Mesendoderm (in vitro differentiated cells): ENCODE results near the gene G2E3.

Experiments used
- DNase-seq: peaks from one replicate; pipeline ENCODE4 v3.0.0; 2013
- H2AK5ac ChIP-seq: 2 replicates; pipeline ENCODE4 v1.6.1; 2013; ENCODE audit warnings: low read length, inconsistent platforms
- H2BK120ac ChIP-seq: 2 replicates; pipeline ENCODE4 v1.6.1; 2013; ENCODE audit warnings: low read depth, mild to moderate bottlenecking, low read length, moderate library complexity, mixed read lengths
- H2BK15ac ChIP-seq: replicated peaks from 2 replicates; pipeline ENCODE4 v1.6.1; 2013; ENCODE audit warnings: low read depth, mild to moderate bottlenecking, moderate library complexity
- H2BK5ac ChIP-seq: 2 replicates; pipeline ENCODE4 v1.6.1; 2013; ENCODE audit warnings: low read length, inconsistent platforms
- H3K18ac ChIP-seq: 2 replicates; pipeline ENCODE4 v1.6.1; 2013; ENCODE audit warnings: mild to moderate bottlenecking, low read length, mixed read lengths
- H3K23ac ChIP-seq: one replicate; pipeline ENCODE4 v1.6.1; 2013; ENCODE audit warnings: low read length
- H3K27ac ChIP-seq: 2 replicates; pipeline ENCODE4 v1.5.1; 2013; ENCODE audit warnings: low read depth, mild to moderate bottlenecking, inconsistent platforms, low read length, moderate library complexity
- H3K27me3 ChIP-seq: 2 replicates; pipeline ENCODE4 v1.6.1; 2013; ENCODE audit warnings: low read length, control low read depth, mild to moderate bottlenecking, inconsistent platforms; ENCODE audit not compliant: insufficient read depth, poor library complexity
- H3K36me3 ChIP-seq: 2 replicates; pipeline ENCODE4 v1.6.1; 2013; ENCODE audit warnings: low read length, inconsistent platforms; ENCODE audit not compliant: control insufficient read depth, insufficient read depth
- H3K4ac ChIP-seq: one replicate; pipeline ENCODE4 v1.6.1; 2013; ENCODE audit warnings: low read depth, mild to moderate bottlenecking, low read length, moderate library complexity
- H3K4me1 ChIP-seq: 2 replicates; pipeline ENCODE4 v1.6.1; 2013; ENCODE audit warnings: low read depth, low read length, inconsistent platforms; ENCODE audit not compliant: control insufficient read depth
- H3K4me2 ChIP-seq: 2 replicates; pipeline ENCODE4 v1.6.1; 2013; ENCODE audit warnings: low read length
- H3K4me3 ChIP-seq: 2 replicates; pipeline ENCODE4 v1.5.1; 2013; ENCODE audit warnings: mild to moderate bottlenecking, low read length
- H3K56ac ChIP-seq: one replicate; pipeline ENCODE4 v1.6.1; 2013; ENCODE audit warnings: low read length
- H3K79me1 ChIP-seq: 2 replicates; pipeline ENCODE4 v1.6.1; 2013; ENCODE audit warnings: low read length, inconsistent platforms
- H3K79me2 ChIP-seq: 2 replicates; pipeline ENCODE4 v1.6.1; 2013; ENCODE audit warnings: mild to moderate bottlenecking, low read length; ENCODE audit not compliant: control insufficient read depth, insufficient read depth
- H3K9ac ChIP-seq: 2 replicates; pipeline ENCODE4 v1.6.1; 2013; ENCODE audit warnings: low read length, inconsistent platforms
- H4K5ac ChIP-seq: one replicate; pipeline ENCODE4 v1.6.1; 2013; ENCODE audit warnings: low read length
- H4K8ac ChIP-seq: one replicate; pipeline ENCODE4 v1.6.1; 2013; ENCODE audit warnings: low read depth, mild to moderate bottlenecking, control low read depth, low read length, moderate library complexity
- WGBS: extraction: QIAGEN DNeasy Blood & Tissue Kit; methylation state at CpG from one replicate; pipeline ENCODE4 v1.1.7; 2013; ENCODE audit warnings: low lambda C conversion rate, missing lambda C conversion rate; ENCODE audit not compliant: insufficient coverage; ENCODE audit errors: extremely low coverage; 5-methylcytosine and 5-hydroxymethylcytosine counted together

G2E3 gene

DNA sequence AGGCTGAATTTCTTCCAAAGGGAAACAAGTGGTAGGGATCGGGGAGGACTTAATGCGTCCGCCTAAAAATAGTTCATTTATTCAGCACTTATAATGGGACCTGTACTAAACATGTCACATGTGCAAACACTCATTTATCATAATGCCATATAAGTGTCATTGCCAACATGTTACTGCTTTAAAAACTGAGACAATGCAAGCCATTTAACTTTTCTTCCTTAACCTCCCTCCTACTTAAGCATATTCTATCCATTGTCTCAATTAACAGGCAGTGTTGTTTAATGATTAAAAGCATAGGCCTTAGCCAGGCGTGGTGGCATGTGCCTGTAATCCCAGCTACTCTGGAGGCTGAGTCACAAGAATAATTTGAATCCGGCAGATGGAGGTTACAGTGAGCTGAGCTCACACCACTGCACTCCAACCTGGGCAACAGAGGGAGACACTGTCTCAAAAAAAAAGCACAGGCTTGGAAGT lies 49.6 kb downstream of the G2E3 start:
- Histone ChIP-seq H3K4me3 (no peak overlapping the region), H4K5ac (no peak overlapping the region), H3K79me1 (no peaks in the 10 kb centered on the region), H2BK5ac (no peak overlapping the region), H3K27me3 (no peaks in the 10 kb centered on the region), H2BK120ac (no peak overlapping the region), H3K18ac (no peak overlapping the region), H2BK15ac (no peak overlapping the region), H3K4ac (no peak overlapping the region), H3K56ac (no peak overlapping the region), H3K23ac (no peak overlapping the region), H3K36me3 (peaks cover 3% of the 10 kb centered on the region), H3K79me2 (no peaks in the 10 kb centered on the region), H3K4me2 (no peak overlapping the region), H4K8ac (no peak overlapping the region), H3K27ac (no peak overlapping the region), H3K9ac (no peak overlapping the region), H2AK5ac (no peak overlapping the region), H3K4me1 (no peaks in the 10 kb centered on the region)
- WGBS = no CpG with 5 or more reads among the region's 5 CpGs
- DNase-seq = peak; percentile 16

DNA sequence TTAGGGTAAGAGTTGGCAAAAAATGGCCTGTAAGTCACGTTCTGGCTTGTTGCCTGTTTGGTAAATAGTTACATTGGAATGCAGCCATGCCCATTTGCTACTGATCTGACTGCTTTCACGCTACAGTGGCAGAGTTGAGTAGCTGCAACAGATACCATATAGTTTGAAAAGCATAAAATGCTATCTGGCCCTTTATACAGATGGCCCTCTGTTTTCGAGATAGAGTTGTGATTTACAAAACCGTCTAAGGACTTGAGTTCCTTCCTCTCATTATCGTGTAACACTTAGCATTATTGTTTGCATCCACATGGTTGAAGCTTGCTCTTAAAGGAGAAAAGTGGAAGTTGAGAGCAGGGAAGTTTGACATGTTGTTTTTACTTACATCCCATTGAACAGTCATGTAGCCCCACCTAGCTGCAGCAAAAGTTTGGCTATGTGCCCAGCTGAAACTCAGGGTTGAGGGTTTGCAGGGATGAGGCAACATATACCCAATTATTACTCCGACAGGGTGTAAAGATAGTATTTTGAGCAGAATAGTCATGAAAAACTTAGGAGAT lies 51.9 kb downstream of the G2E3 start:
- DNase-seq = peak; percentile 47
- H3K23ac ChIP-seq = no peak overlapping the region
- no peaks in the 10 kb centered on the region for H3K27me3 ChIP-seq
- H3K36me3 ChIP-seq = peaks cover 3% of the 10 kb centered on the region
- no peak overlapping the region for H3K4me2 ChIP-seq
- no peak overlapping the region for H3K4ac ChIP-seq
- no peak overlapping the region for H2BK5ac ChIP-seq
- H3K27ac ChIP-seq = no peak overlapping the region
- no peaks in the 10 kb centered on the region for H3K4me1 ChIP-seq
- no peak overlapping the region for H2BK120ac ChIP-seq
- no peak overlapping the region for H3K9ac ChIP-seq
- no peak overlapping the region for H2AK5ac ChIP-seq
- H3K79me2 ChIP-seq = no peaks in the 10 kb centered on the region
- H4K8ac ChIP-seq = peak overlapping the region; percentile 81
- H3K18ac ChIP-seq = no peak overlapping the region
- no CpG with 5 or more reads among the region's 6 CpGs for WGBS
- no peak overlapping the region for H3K56ac ChIP-seq
- H3K79me1 ChIP-seq = no peaks in the 10 kb centered on the region
- no peak overlapping the region for H2BK15ac ChIP-seq
- H4K5ac ChIP-seq = no peak overlapping the region
- no peak overlapping the region for H3K4me3 ChIP-seq

DNA sequence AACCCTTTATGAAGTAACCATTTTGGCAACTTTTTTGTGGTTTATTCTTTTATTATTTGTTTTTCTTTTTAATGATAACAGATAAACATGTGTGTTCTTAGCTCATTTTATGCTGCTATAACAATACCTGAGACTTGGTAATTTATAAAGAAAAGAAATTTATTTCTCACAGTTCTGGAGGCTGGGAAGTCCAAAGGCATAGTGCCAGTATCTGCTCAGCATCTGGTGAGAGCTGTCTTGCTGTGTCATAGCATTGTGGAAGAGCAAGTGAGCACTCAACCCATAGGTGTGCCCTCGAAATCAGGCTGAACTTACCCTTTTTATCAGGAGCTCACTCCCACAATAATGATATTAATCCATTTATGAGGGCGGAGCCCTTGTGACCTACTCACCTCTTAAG lies 55.2 kb downstream of the G2E3 start:
- H3K23ac ChIP-seq = no peak overlapping the region

DNA sequence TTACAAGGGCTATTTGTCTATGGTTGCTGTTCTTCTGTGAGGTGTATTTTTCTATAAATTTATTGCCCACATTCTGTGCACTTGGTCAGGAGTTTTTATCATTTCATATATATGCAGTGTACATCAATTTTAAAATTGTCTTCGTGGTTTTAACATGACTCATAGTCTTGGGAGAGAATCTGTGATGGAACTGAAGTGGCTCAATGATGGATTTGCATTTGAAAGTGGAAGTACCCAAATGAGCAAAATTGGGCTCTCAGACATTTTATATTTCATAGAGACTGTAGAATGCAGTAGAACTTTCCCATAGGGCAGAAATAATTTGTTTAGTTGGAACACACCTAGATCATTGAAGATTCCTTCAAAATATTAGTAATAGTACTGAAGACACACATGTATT lies 61.2 kb downstream of the G2E3 start:
- H3K23ac ChIP-seq = no peak overlapping the region
- no peak overlapping the region for H3K4ac ChIP-seq
- H3K27ac ChIP-seq = no peak overlapping the region
- H2AK5ac ChIP-seq = no peak overlapping the region
- no peak overlapping the region for H3K4me3 ChIP-seq
- no peak overlapping the region for H3K4me2 ChIP-seq
- peaks cover 15% of the 10 kb centered on the region for H3K79me2 ChIP-seq
- no peak for DNase-seq
- no peak overlapping the region for H3K56ac ChIP-seq
- no peak overlapping the region for H3K9ac ChIP-seq
- peaks cover 2% of the 10 kb centered on the region for H3K4me1 ChIP-seq
- H4K5ac ChIP-seq = no peak overlapping the region
- no peaks in the 10 kb centered on the region for H3K27me3 ChIP-seq
- no CpG with 5 or more reads among the region's 1 CpG for WGBS
- H4K8ac ChIP-seq = no peak overlapping the region
- no peaks in the 10 kb centered on the region for H3K36me3 ChIP-seq
- H3K79me1 ChIP-seq = peaks cover 5% of the 10 kb centered on the region
- H2BK120ac ChIP-seq = no peak overlapping the region
- H3K18ac ChIP-seq = no peak overlapping the region
- no peak overlapping the region for H2BK5ac ChIP-seq
- no peak overlapping the region for H2BK15ac ChIP-seq

More for the DNA sequence above, 55.2 kb downstream of the G2E3 start:
- Histone ChIP-seq H3K18ac (no peak overlapping the region), H3K4me3 (no peak overlapping the region), H3K56ac (no peak overlapping the region), H4K8ac (no peak overlapping the region), H3K4ac (no peak overlapping the region), H3K79me1 (no peaks in the 10 kb centered on the region), H2BK120ac (no peak overlapping the region), H3K79me2 (no peaks in the 10 kb centered on the region), H4K5ac (no peak overlapping the region), H2BK5ac (no peak overlapping the region), H2AK5ac (no peak overlapping the region), H3K27me3 (no peaks in the 10 kb centered on the region), H3K4me1 (no peaks in the 10 kb centered on the region), H2BK15ac (no peak overlapping the region), H3K9ac (no peak overlapping the region), H3K36me3 (peaks cover 3% of the 10 kb centered on the region), H3K4me2 (no peak overlapping the region), H3K27ac (no peak overlapping the region)
- WGBS = no CpG with 5 or more reads among the region's 2 CpGs
- no peak for DNase-seq

DNA sequence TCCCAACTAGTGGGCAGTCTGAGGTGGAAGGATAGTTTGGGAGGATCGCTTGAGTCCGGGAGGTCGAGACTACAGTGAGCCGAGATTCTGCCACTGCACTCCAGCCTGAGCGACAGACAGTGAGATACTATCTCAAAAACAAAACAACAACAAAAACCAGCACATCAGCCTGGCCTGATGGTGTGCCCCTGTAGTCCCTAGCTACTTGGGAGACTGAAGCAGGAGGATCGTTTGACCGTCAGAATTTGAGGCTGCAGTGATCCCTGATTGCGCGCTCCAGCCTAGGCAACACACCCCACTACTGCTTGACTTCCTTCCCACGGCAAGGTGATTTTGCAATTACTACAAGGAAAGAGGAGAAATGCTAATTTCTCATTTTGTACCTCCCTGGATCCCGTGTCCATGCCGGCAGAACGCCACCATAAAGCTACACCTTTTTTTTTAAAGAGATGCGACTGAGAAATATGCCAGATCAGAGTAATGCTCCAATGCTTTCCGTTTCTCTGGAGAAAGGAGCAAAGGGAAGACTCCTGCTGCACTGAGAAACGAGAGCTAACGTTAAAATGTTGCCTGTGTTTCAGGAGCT lies 62.5 kb downstream of the G2E3 start:
- Histone ChIP-seq H2AK5ac (no peak overlapping the region), H2BK15ac (no peak overlapping the region), H3K27me3 (no peaks in the 10 kb centered on the region), H4K5ac (no peak overlapping the region), H2BK120ac (no peak overlapping the region), H3K4me2 (peak overlapping the region; percentile 27), H2BK5ac (no peak overlapping the region), H3K9ac (peak overlapping the region; percentile 53), H3K4me3 (peak overlapping the region; percentile 13), H3K79me1 (peaks cover 9% of the 10 kb centered on the region), H3K56ac (peak overlapping the region; percentile 63), H3K23ac (peak overlapping the region; percentile 72), H3K4ac (no peak overlapping the region), H3K27ac (no peak overlapping the region), H4K8ac (no peak overlapping the region), H3K18ac (no peak overlapping the region), H3K4me1 (peaks cover 2% of the 10 kb centered on the region), H3K36me3 (no peaks in the 10 kb centered on the region), H3K79me2 (peaks cover 22% of the 10 kb centered on the region)
- WGBS = no CpG with 5 or more reads among the region's 17 CpGs
- DNase-seq = peak; percentile 75
